Activated naive CD8-positive, alpha-beta T cell treated with anti-CD3 and anti-CD28 coated beads, Interleukin-2, amount 10 ng/mL, durations not matched to agents 7 days and 5 days (primary cell): Measurements from ENCODE around the gene DYNC1H1. TPM values are rescaled to one million over a fixed set of nuclear protein-coding genes. Genes with fewer than 3 reads are reported as not detected.

Experiments used
- ATAC-seq: fragments of 150-1000 bp; cut with Tn5 transposase; one replicate; pipeline ENCODE4 v1.10.0; 2021; ENCODE audit warnings: low read depth, moderate library complexity
- POLR2A ChIA-PET: fragments of 350-600 bp; sonication (Branson Sonifier 250); formaldehyde crosslinking; loops from one replicate; lab custom pipeline; 2021; ENCODE audit warnings: antibody characterized with exemption; lab: Charles Lee
- DNase-seq: peaks from one replicate; pipeline ENCODE4 v3.0.0; 2021
- H3K27ac Mint-ChIP-seq: one replicate; pipeline ENCODE4 v1.8.0; 2022; ENCODE audit warnings: mild to moderate bottlenecking, mixed read lengths
- H3K27me3 Mint-ChIP-seq: one replicate; pipeline ENCODE4 v1.8.0; 2022; ENCODE audit warnings: mild to moderate bottlenecking, moderate library complexity, mixed read lengths
- H3K36me3 Mint-ChIP-seq: one replicate; pipeline ENCODE4 v1.8.0; 2021; ENCODE audit warnings: mild to moderate bottlenecking, mixed read lengths
- H3K4me1 Mint-ChIP-seq: one replicate; pipeline ENCODE4 v1.8.0; 2021; ENCODE audit warnings: mixed read lengths
- H3K4me3 Mint-ChIP-seq: one replicate; pipeline ENCODE4 v1.8.0; 2022; ENCODE audit warnings: mild to moderate bottlenecking, moderate library complexity, mixed read lengths
- H3K9me3 Mint-ChIP-seq: one replicate; pipeline ENCODE4 v1.8.0; 2021; ENCODE audit warnings: mixed read lengths
- total RNA-seq, 2 experiments: library from RNA; stranded (reverse); gene quantifications; one replicate each; pipeline ENCODE4 v1.2.3, GENCODE V29; 2021

DYNC1H1 gene
- total RNA-seq, 2 experiments from 2014 or later = 287 to 316 TPM

GRCh38 chr14:101929096-101929495 lies 35.3 kb upstream of the DYNC1H1 start:
- ATAC-seq (no peak), DNase-seq (no peak)
- H3K27me3 Mint-ChIP-seq = no peaks in the 10 kb centered on the region
- peak overlapping the region; percentile 10 for H3K27ac Mint-ChIP-seq
- H3K9me3 Mint-ChIP-seq = no peaks in the 10 kb centered on the region
- H3K4me3 Mint-ChIP-seq = no peak overlapping the region
- H3K4me1 Mint-ChIP-seq = no peaks in the 10 kb centered on the region
- POLR2A ChIA-PET = interaction anchor here (0.6 kb wide), 1 partner anchor 43 kb away, joined by 3 read pairs; no protein-coding TSS in a partner anchor
- peaks cover 3% of the 10 kb centered on the region for H3K36me3 Mint-ChIP-seq

GRCh38 chr14:101929946-101930345 lies 34.4 kb upstream of the DYNC1H1 start:
- POLR2A ChIA-PET = no interaction called here
- ATAC-seq (no peak), DNase-seq (no peak)
- H3K9me3 Mint-ChIP-seq = no peaks in the 10 kb centered on the region
- no peaks in the 10 kb centered on the region for H3K4me1 Mint-ChIP-seq
- no peaks in the 10 kb centered on the region for H3K27me3 Mint-ChIP-seq
- H3K27ac Mint-ChIP-seq = no peak overlapping the region
- H3K36me3 Mint-ChIP-seq = peaks cover 3% of the 10 kb centered on the region
- H3K4me3 Mint-ChIP-seq = no peak overlapping the region

GRCh38 chr14:101932673-101933072 lies 31.7 kb upstream of the DYNC1H1 start:
- POLR2A ChIA-PET = interaction anchor here (0.6 kb wide), 1 partner anchor 124 kb away, joined by 3 read pairs; no protein-coding TSS in a partner anchor
- ATAC-seq (no peak), DNase-seq (no peak)

GRCh38 chr14:101933209-101933608 lies 31.2 kb upstream of the DYNC1H1 start:
- H3K4me3 Mint-ChIP-seq = no peak overlapping the region
- DNase-seq = no peak
- no peak for ATAC-seq
- no peaks in the 10 kb centered on the region for H3K4me1 Mint-ChIP-seq
- POLR2A ChIA-PET = no interaction called here
- H3K9me3 Mint-ChIP-seq = no peaks in the 10 kb centered on the region
- peaks cover 3% of the 10 kb centered on the region for H3K27me3 Mint-ChIP-seq
- no peak overlapping the region for H3K27ac Mint-ChIP-seq
- H3K36me3 Mint-ChIP-seq = peaks cover 3% of the 10 kb centered on the region

More at GRCh38 chr14:101932673-101933072, 31.7 kb upstream of the DYNC1H1 start:
- no peak overlapping the region for H3K4me3 Mint-ChIP-seq
- H3K9me3 Mint-ChIP-seq = no peaks in the 10 kb centered on the region
- no peak overlapping the region for H3K27ac Mint-ChIP-seq
- H3K27me3 Mint-ChIP-seq = no peaks in the 10 kb centered on the region
- H3K4me1 Mint-ChIP-seq = no peaks in the 10 kb centered on the region
- peaks cover 3% of the 10 kb centered on the region for H3K36me3 Mint-ChIP-seq

- Mint-ChIP-seq H3K4me1 (peaks cover 4% of the 10 kb centered on the region), H3K27ac (no peak overlapping the region), H3K27me3 (peaks cover 10% of the 10 kb centered on the region), H3K9me3 (peaks cover 2% of the 10 kb centered on the region), H3K36me3 (no peaks in the 10 kb centered on the region), H3K4me3 (no peak overlapping the region)
- ATAC-seq (peak; percentile 21), DNase-seq (no peak)
- POLR2A ChIA-PET = no interaction called here
Measured at GRCh38 chr14:101934601-101935150, 29.7 kb upstream of the DYNC1H1 start.

GRCh38 chr14:101937926-101938767 lies 26.2 kb upstream of the DYNC1H1 start:
- DNase-seq = no peak
- peaks cover 2% of the 10 kb centered on the region for H3K9me3 Mint-ChIP-seq
- no peak for ATAC-seq
- POLR2A ChIA-PET = no interaction called here
- H3K27ac Mint-ChIP-seq = no peak overlapping the region
- no peaks in the 10 kb centered on the region for H3K36me3 Mint-ChIP-seq
- no peak overlapping the region for H3K4me3 Mint-ChIP-seq
- peaks cover 28% of the 10 kb centered on the region for H3K27me3 Mint-ChIP-seq
- H3K4me1 Mint-ChIP-seq = peaks cover 4% of the 10 kb centered on the region

GRCh38 chr14:101939646-101940170 lies 24.7 kb upstream of the DYNC1H1 start:
- Mint-ChIP-seq H3K27me3 (peaks cover 41% of the 10 kb centered on the region), H3K27ac (no peak overlapping the region), H3K9me3 (peaks cover 2% of the 10 kb centered on the region), H3K4me1 (peaks cover 4% of the 10 kb centered on the region), H3K36me3 (no peaks in the 10 kb centered on the region), H3K4me3 (no peak overlapping the region)
- no peak for ATAC-seq
- POLR2A ChIA-PET = no interaction called here
- DNase-seq = no peak

- H3K27me3 Mint-ChIP-seq = peaks cover 49% of the 10 kb centered on the region
- ATAC-seq (no peak), DNase-seq (no peak)
- H3K4me1 Mint-ChIP-seq = peaks cover 11% of the 10 kb centered on the region
- H3K27ac Mint-ChIP-seq = no peak overlapping the region
- H3K36me3 Mint-ChIP-seq = no peaks in the 10 kb centered on the region
- H3K4me3 Mint-ChIP-seq = no peak overlapping the region
- POLR2A ChIA-PET = no interaction called here
- no peaks in the 10 kb centered on the region for H3K9me3 Mint-ChIP-seq
Measured at GRCh38 chr14:101944451-101944850, 19.9 kb upstream of the DYNC1H1 start.

GRCh38 chr14:101945171-101945570 lies 19.2 kb upstream of the DYNC1H1 start:
- no peak for DNase-seq
- no peak overlapping the region for H3K27ac Mint-ChIP-seq
- no peak overlapping the region for H3K4me3 Mint-ChIP-seq
- POLR2A ChIA-PET = interaction anchor here (0.7 kb wide), 2 partner anchors 111 to 121 kb away, joined by 3 to 4 read pairs; no protein-coding TSS in a partner anchor
- H3K9me3 Mint-ChIP-seq = no peaks in the 10 kb centered on the region
- H3K4me1 Mint-ChIP-seq = peaks cover 11% of the 10 kb centered on the region
- no peak for ATAC-seq
- H3K36me3 Mint-ChIP-seq = no peaks in the 10 kb centered on the region
- H3K27me3 Mint-ChIP-seq = peaks cover 47% of the 10 kb centered on the region

- no peaks in the 10 kb centered on the region for H3K36me3 Mint-ChIP-seq
- peaks cover 38% of the 10 kb centered on the region for H3K27me3 Mint-ChIP-seq
- POLR2A ChIA-PET = interaction anchor here (0.6 to 2.6 kb wide), 4 partner anchors 17 to 1922 kb away, joined by 3 to 18 read pairs (median 4); partner anchors contain the start of gene DYNC1H1
- peak overlapping the region; percentile 90 for H3K4me3 Mint-ChIP-seq
- peak overlapping the region; percentile 95 for H3K27ac Mint-ChIP-seq
- peaks cover 12% of the 10 kb centered on the region for H3K4me1 Mint-ChIP-seq
- H3K9me3 Mint-ChIP-seq = no peaks in the 10 kb centered on the region
- DNase-seq (no peak), ATAC-seq (peak; percentile 2)
Measured at GRCh38 chr14:101947577-101947903, 16.8 kb upstream of the DYNC1H1 start.

GRCh38 chr14:101947904-101948665 lies 16.3 kb upstream of the DYNC1H1 start:
- DNase-seq (peak; percentile 100), ATAC-seq (peak; percentile 98)
- Mint-ChIP-seq H3K9me3 (no peaks in the 10 kb centered on the region), H3K27ac (peak overlapping the region; percentile 95), H3K27me3 (peaks cover 32% of the 10 kb centered on the region), H3K36me3 (no peaks in the 10 kb centered on the region), H3K4me1 (peaks cover 12% of the 10 kb centered on the region), H3K4me3 (peak overlapping the region; percentile 90)
- POLR2A ChIA-PET = interaction anchor here (0.6 to 2.6 kb wide), 11 partner anchors 10 to 1921 kb away, joined by 3 to 18 read pairs (median 5); partner anchors contain the start of gene DYNC1H1

GRCh38 chr14:101948666-101949216 lies 15.6 kb upstream of the DYNC1H1 start:
- ATAC-seq (no peak), DNase-seq (peak; percentile 47)
- Mint-ChIP-seq H3K36me3 (no peaks in the 10 kb centered on the region), H3K27me3 (peaks cover 26% of the 10 kb centered on the region), H3K4me3 (peak overlapping the region; percentile 90), H3K9me3 (no peaks in the 10 kb centered on the region), H3K27ac (peak overlapping the region; percentile 95), H3K4me1 (peaks cover 12% of the 10 kb centered on the region)
- POLR2A ChIA-PET = interaction anchor here (0.7 to 2.6 kb wide), 9 partner anchors 9 to 242 kb away, joined by 3 to 18 read pairs (median 7); partner anchors contain the start of gene DYNC1H1
